Measurements from ENCODE around the gene EFTUD2. TPM values are rescaled to one million over a fixed set of nuclear protein-coding genes. Genes with fewer than 3 reads are reported as not detected.

EFTUD2 gene
- polyA plus RNA-seq, 1 donor, result 67.8 TPM

DNA sequence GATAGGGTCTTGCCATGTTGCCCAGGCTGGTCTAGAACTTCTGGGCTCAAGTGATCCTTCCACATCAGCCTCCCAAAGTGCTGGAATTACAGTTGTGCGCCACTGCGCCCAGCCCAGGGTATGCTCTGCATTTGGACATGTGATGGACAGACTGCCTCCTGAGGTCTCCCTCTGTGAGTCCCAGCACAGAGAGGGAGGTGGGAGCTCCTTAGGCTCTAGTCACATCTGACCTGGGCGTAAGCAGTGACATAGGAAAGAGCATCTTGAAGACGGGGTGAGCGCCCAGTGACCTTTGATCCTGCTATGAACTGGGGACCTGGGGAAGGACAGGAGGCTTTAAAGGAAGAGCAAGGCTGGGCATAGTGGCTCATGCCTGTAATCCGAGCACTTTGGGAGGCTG is 18.2 kb upstream of the EFTUD2 start:
- H3K27me3 ChIP-seq (ENCODE audit: control insufficient read depth, insufficient read depth, low read length), result peaks cover 28% of the 10 kb centered on the region
- no peaks in the 10 kb centered on the region for H3K36me3 ChIP-seq (ENCODE audit: control insufficient read depth, insufficient read depth, low read length)
- H3K4me1 ChIP-seq (ENCODE audit: control insufficient read depth, insufficient read depth, low read length), result peaks cover 5% of the 10 kb centered on the region
- no peak for DNase-seq
- H3K9me3 ChIP-seq (ENCODE audit: control insufficient read depth, low read depth, low read length), result no peaks in the 10 kb centered on the region
- no peak overlapping the region for H3K4me3 ChIP-seq (ENCODE audit: low read length)
- no peak overlapping the region for H3K27ac ChIP-seq (ENCODE audit: low read length)
- 60% methylated on average over 1 of the region's 6 CpGs for WGBS (ENCODE audit: insufficient coverage, low lambda C conversion rate)

DNA sequence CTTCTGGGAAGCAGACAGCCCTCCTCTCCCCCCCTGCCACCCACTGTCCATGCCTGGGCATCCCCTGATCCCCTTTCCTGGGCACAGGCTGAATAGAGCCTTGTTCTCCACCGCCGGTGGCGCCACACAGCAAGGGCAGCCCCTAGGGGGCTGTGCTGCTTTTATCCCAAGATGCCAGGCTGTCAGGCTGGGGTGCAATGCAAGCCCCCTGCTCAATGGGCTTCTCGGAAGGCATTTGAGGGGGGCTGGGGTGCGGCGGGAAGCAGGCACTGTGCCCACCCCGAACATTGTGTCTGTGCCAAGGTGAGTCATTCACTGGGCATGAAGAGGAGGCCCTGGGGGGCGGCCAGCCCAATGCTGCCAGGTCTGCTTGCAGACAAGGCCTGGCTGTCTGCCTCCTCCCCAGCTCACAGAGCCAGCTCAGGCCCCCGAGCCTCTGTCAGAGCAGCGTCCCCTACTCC is 17.6 kb upstream of the EFTUD2 start:
- no CpG with 5 or more reads among the region's 10 CpGs for WGBS (ENCODE audit: insufficient coverage, low lambda C conversion rate)
- peaks cover 5% of the 10 kb centered on the region for H3K4me1 ChIP-seq (ENCODE audit: control insufficient read depth, insufficient read depth, low read length)
- H3K4me3 ChIP-seq (ENCODE audit: low read length), result no peak overlapping the region
- no peak overlapping the region for H3K27ac ChIP-seq (ENCODE audit: low read length)
- DNase-seq, result no peak
- no peaks in the 10 kb centered on the region for H3K36me3 ChIP-seq (ENCODE audit: control insufficient read depth, insufficient read depth, low read length)
- H3K27me3 ChIP-seq (ENCODE audit: control insufficient read depth, insufficient read depth, low read length), result peaks cover 26% of the 10 kb centered on the region
- no peaks in the 10 kb centered on the region for H3K9me3 ChIP-seq (ENCODE audit: control insufficient read depth, low read depth, low read length)

DNA sequence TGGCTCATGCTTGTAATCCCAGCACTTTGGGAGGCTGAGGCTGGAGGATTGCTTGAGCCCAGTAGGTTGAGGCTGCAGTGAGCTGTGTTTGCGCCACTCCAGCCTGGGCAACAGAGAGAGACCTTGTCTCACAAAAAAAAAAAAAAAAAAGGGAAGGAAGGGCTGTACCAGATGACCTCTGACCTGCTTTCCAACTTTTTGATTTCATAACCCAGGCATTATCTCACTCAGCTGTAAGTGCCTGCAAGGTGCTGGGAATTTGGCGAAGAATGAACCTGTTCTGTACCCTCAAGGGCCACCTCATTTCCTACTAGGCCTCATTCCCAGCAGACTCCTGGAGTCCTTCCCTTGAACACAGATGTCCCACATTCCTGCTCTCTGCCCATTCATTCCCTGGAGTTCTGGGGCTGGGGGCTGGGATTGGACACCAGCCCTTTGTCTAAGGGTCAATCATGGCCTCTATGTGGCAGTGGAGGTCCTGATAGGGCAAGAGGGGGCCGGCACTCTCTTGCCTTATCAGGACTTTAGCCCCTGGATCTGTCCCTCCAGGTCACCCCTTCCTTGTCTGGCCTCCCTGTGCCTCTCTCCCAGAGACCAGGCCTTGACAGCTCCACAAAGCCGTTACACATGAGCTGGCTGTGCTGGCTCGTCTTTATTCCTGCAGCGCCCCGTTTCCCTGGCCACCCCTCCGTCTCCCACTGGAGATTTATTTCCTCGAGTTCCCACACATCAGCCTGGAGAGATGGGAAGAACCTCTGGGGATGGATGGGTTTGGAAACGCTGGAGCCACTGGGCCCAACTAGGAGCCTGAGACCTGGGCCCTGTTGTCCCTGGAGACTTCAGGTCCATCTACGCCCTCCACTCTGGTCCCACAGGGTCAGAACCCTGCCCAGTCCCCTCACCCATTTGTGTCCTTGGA is 16.9 kb upstream of the EFTUD2 start:
- WGBS (ENCODE audit: insufficient coverage, low lambda C conversion rate), result 72% methylated on average over 3 of the region's 11 CpGs
- DNase-seq, result no peak
- H3K9me3 ChIP-seq (ENCODE audit: control insufficient read depth, low read depth, low read length), result no peaks in the 10 kb centered on the region
- H3K27me3 ChIP-seq (ENCODE audit: control insufficient read depth, insufficient read depth, low read length), result peaks cover 27% of the 10 kb centered on the region
- H3K27ac ChIP-seq (ENCODE audit: low read length), result no peak overlapping the region
- no peaks in the 10 kb centered on the region for H3K36me3 ChIP-seq (ENCODE audit: control insufficient read depth, insufficient read depth, low read length)
- no peak overlapping the region for H3K4me3 ChIP-seq (ENCODE audit: low read length)
- peaks cover 5% of the 10 kb centered on the region for H3K4me1 ChIP-seq (ENCODE audit: control insufficient read depth, insufficient read depth, low read length)

DNA sequence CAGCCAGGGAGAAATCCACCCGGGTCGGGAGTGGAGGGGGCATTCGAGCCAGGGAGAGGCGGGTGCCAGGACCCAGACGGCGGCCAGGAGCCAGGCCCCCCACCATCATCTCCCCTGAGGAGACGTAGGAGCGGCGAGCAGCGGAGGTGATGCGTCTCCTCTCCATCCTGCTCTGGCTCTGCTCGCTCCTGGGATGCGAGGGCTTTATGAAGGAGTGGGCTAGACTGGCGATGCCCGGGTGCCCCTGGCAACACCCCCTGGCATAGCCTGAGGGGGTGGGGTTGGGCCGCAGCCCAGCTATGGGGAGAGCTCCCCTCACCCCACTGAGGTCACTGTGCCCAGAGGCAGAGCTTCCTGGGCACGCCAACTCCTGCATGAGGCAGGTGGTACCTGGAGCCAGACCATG is 16.1 kb upstream of the EFTUD2 start, which contains the start of gene GFAP:
GFAP (minus strand) TSS at position 180 of the 406 bp plus-strand sequence; CDS start at position 166, 14 bp downstream.
- DNase-seq, result no peak
- peaks cover 5% of the 10 kb centered on the region for H3K4me1 ChIP-seq (ENCODE audit: control insufficient read depth, insufficient read depth, low read length)
- no peak within 1 kb of the TSS for H3K27ac ChIP-seq (ENCODE audit: low read length)
- H3K36me3 ChIP-seq (ENCODE audit: control insufficient read depth, insufficient read depth, low read length), result no peaks in the 10 kb centered on the region
- WGBS (ENCODE audit: insufficient coverage, low lambda C conversion rate), result no CpG with 5 or more reads among the region's 17 CpGs
- peaks cover 20% of the 10 kb centered on the region for H3K27me3 ChIP-seq (ENCODE audit: control insufficient read depth, insufficient read depth, low read length)
- no peak within 1 kb of the TSS for H3K4me3 ChIP-seq (ENCODE audit: low read length)
- no peaks in the 10 kb centered on the region for H3K9me3 ChIP-seq (ENCODE audit: control insufficient read depth, low read depth, low read length)

DNA sequence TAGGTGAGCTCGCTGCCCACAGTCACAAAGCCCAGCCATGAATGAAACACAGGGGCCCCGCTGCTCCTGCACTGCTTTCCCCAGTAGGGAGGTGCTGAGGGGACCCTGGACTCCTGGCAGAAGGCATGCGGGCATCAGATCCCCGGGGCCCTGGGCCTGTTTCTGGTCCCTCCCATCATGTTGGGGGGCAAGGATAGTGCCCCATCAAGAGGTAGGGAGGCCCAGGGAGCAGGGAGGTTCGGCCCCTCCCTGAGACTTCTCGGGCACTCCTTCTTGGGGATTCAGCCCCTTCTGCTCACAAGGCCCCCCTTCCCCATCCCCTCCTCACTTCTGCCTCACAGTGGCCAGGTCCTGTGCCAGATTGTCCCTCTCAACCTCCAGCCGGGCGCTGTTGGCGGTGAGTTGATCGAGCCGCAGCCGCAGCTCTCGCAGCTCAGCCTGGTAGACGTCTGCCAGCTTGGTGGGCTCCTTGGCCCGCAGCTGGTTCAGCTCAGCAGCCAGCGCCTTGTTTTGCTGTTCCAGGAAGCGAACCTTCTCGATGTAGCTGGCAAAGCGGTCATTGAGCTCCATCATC is 15.5 kb upstream of the EFTUD2 start:
- H3K4me1 ChIP-seq (ENCODE audit: control insufficient read depth, insufficient read depth, low read length), result peaks cover 5% of the 10 kb centered on the region
- H3K9me3 ChIP-seq (ENCODE audit: control insufficient read depth, low read depth, low read length), result no peaks in the 10 kb centered on the region
- no peak for DNase-seq
- H3K4me3 ChIP-seq (ENCODE audit: low read length), result no peak overlapping the region
- H3K27ac ChIP-seq (ENCODE audit: low read length), result no peak overlapping the region
- no CpG with 5 or more reads among the region's 19 CpGs for WGBS (ENCODE audit: insufficient coverage, low lambda C conversion rate)
- no peaks in the 10 kb centered on the region for H3K36me3 ChIP-seq (ENCODE audit: control insufficient read depth, insufficient read depth, low read length)
- peaks cover 20% of the 10 kb centered on the region for H3K27me3 ChIP-seq (ENCODE audit: control insufficient read depth, insufficient read depth, low read length)

DNA sequence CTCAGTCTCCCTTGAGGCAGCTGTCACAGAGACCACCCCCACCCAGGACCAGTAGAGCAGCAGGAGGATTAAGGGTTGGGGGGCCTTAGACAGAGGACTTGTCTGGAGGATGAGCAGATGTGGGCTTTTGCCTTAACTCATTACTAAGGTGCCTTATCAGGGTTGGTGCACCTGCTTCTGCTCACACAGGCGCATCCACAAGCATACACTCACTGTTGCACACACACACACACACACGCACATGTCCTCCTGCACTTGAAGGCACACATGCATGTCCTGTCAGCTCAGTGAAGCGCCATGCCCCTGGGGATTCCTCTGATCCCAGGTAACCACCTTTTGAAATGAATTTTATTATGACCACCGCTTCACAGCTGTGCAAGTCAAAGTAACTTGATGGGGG is 14.9 kb upstream of the EFTUD2 start:
- no peak for DNase-seq
- Histone ChIP-seq H3K4me1 (ENCODE audit: control insufficient read depth, insufficient read depth, low read length) (peaks cover 5% of the 10 kb centered on the region), H3K9me3 (ENCODE audit: control insufficient read depth, low read depth, low read length) (no peaks in the 10 kb centered on the region), H3K27me3 (ENCODE audit: control insufficient read depth, insufficient read depth, low read length) (peaks cover 20% of the 10 kb centered on the region), H3K4me3 (ENCODE audit: low read length) (no peak overlapping the region), H3K36me3 (ENCODE audit: control insufficient read depth, insufficient read depth, low read length) (no peaks in the 10 kb centered on the region), H3K27ac (ENCODE audit: low read length) (no peak overlapping the region)
- no CpG with 5 or more reads among the region's 4 CpGs for WGBS (ENCODE audit: insufficient coverage, low lambda C conversion rate)

DNA sequence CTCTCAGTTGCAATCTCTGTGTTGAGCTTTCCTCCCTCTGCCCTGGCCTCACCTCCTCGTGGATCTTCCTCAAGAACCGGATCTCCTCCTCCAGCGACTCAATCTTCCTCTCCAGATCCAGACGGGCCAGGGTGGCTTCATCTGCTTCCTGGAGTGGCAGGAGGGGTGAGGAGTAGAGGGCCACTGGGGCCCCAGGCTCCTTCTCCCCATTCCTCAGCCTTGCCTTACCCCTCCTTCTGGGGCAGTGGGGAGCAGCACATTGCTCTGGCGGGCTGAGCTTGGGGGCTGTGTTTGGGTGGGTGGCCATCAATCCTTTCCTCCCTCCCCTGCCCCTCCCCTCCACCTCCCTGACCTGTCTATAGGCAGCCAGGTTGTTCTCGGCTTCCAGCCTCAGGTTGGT is 14.4 kb upstream of the EFTUD2 start:
- DNase-seq, result no peak
- no peak overlapping the region for H3K4me3 ChIP-seq (ENCODE audit: low read length)

DNA sequence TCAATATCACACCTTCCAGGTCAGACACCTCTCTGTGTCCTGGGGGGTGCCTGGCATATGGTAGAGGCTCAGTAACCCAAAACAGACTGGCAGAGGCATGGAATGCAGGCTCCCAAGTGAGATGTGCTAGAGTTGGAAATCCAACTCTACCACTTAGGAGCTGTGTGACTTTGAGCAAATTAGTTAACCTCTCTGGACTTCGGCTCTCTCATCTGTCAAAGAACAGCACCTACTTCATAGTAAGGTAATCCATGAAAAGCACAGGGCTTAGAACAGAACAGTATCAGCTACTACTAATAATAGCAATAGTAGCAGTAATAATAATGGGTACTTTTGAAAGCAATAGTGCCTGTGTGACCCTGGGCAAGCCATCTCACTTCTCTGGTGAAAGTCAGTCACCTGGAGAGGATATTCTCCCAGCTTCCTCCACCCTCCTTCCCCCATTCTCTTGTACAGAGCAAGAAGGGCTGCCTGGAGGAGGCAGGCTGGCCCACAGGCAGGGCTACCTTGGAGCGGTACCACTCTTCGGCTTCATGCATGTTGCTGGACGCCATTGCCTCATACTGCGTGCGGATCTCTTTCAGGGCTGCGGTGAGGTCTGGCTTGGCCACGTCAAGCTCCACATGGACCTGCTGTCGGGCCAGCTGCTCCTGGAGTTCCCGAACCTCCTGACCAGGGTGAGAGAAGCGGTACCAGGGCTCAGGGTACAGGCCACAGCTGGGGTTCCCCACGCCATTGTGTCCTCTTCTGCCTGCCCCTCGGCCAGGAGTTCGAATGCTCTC is 13.7 kb upstream of the EFTUD2 start:
- no peaks in the 10 kb centered on the region for H3K36me3 ChIP-seq (ENCODE audit: control insufficient read depth, insufficient read depth, low read length)
- WGBS (ENCODE audit: insufficient coverage, low lambda C conversion rate), result 83% methylated on average over 3 of the region's 14 CpGs
- H3K4me3 ChIP-seq (ENCODE audit: low read length), result no peak overlapping the region
- H3K9me3 ChIP-seq (ENCODE audit: control insufficient read depth, low read depth, low read length), result no peaks in the 10 kb centered on the region
- no peak for DNase-seq
- H3K4me1 ChIP-seq (ENCODE audit: control insufficient read depth, insufficient read depth, low read length), result peaks cover 5% of the 10 kb centered on the region
- H3K27me3 ChIP-seq (ENCODE audit: control insufficient read depth, insufficient read depth, low read length), result peaks cover 20% of the 10 kb centered on the region
- H3K27ac ChIP-seq (ENCODE audit: low read length), result no peak overlapping the region

More for the DNA sequence above, 14.4 kb upstream of the EFTUD2 start:
- H3K9me3 ChIP-seq (ENCODE audit: control insufficient read depth, low read depth, low read length), result no peaks in the 10 kb centered on the region
- peaks cover 5% of the 10 kb centered on the region for H3K4me1 ChIP-seq (ENCODE audit: control insufficient read depth, insufficient read depth, low read length)
- H3K27ac ChIP-seq (ENCODE audit: low read length), result no peak overlapping the region
- H3K36me3 ChIP-seq (ENCODE audit: control insufficient read depth, insufficient read depth, low read length), result no peaks in the 10 kb centered on the region
- no CpG with 5 or more reads among the region's 6 CpGs for WGBS (ENCODE audit: insufficient coverage, low lambda C conversion rate)
- peaks cover 20% of the 10 kb centered on the region for H3K27me3 ChIP-seq (ENCODE audit: control insufficient read depth, insufficient read depth, low read length)

DNA sequence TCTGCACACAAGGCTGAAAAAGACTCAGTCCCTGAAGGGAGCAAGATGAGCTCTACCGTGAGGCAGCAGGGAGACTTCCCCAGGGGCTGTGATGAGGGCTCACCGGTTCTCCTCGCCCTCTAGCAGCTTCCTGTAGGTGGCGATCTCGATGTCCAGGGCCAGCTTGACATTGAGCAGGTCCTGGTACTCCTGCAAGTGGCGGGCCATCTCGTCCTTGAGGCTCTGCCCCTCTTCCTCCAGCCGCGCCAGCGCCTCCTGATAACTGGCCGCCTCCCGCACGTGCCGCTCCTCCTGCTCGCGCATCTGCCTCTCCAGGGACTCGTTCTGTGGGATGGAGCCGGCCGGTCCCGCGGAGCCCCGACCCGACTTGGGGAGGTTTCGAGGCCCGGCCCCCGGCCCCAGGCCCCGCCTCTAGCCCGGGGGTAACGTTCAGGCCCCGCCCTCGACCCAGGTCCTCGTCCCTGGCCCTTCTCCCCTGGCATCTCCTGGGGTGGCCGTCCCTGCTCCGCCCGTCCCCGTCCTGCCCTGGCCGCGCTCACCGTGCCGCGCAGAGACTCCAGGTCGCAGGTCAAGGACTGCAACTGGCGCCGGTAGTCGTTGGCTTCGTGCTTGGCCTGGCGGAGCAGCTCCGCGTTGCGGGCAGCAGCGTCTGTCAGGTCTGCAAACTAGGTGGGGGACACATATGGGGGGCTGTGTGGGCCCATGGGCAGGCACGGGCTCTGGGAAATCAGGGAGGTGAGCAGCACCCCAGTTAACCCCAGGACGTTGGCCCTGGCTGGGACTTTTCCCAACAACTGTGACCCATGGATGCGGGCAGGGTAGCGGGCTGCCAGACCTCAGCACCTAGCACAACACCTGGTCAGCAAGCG is 12.1 kb upstream of the EFTUD2 start:
- no peaks in the 10 kb centered on the region for H3K9me3 ChIP-seq (ENCODE audit: control insufficient read depth, low read depth, low read length)
- peaks cover 20% of the 10 kb centered on the region for H3K27me3 ChIP-seq (ENCODE audit: control insufficient read depth, insufficient read depth, low read length)
- H3K36me3 ChIP-seq (ENCODE audit: control insufficient read depth, insufficient read depth, low read length), result no peaks in the 10 kb centered on the region
- no peak overlapping the region for H3K4me3 ChIP-seq (ENCODE audit: low read length)
- peaks cover 16% of the 10 kb centered on the region for H3K4me1 ChIP-seq (ENCODE audit: control insufficient read depth, insufficient read depth, low read length)
- peak in 1 of 2 donors; percentile 47 for DNase-seq
- no CpG with 5 or more reads among the region's 56 CpGs for WGBS (ENCODE audit: insufficient coverage, low lambda C conversion rate)
- H3K27ac ChIP-seq (ENCODE audit: low read length), result no peak overlapping the region
